IMR-90 (cell line): ENCODE data around the gene FGFBP2. TPM values are rescaled to one million over a fixed set of nuclear protein-coding genes. Genes with fewer than 3 reads are reported as not detected.

Experiments
- ATAC-seq: fragments of 200-7000 bp; cut with Tn5 transposase; 2 replicates; pipeline ENCODE4 v1.9.1; 2020; ENCODE audit warnings: low read depth, mild to moderate bottlenecking, moderate library complexity
- BruUV-seq: library from RNA; stranded (reverse); fragments of 400-500 nt; replicated peaks from 2 replicates; lab custom pipeline; 2021; lab: Mats Ljungman, UMichigan
- CTCF ChIA-PET: fragments of 300-600 bp; formaldehyde crosslinking; extraction: SDS; loops from one replicate; lab custom pipeline; 2021; ENCODE audit warnings: antibody characterized with exemption; lab: Yijun Ruan, JAX
- POLR2A ChIA-PET: fragments of 300-600 bp; sonication (Branson Sonifier 250); formaldehyde crosslinking; loops from one replicate; lab custom pipeline; 2022; ENCODE audit warnings: antibody characterized with exemption; ENCODE audit not compliant: unreplicated experiment; lab: Charles Lee
- DNase-seq: peaks from one replicate; pipeline ENCODE4 v3.0.0; 2013
- H2AFZ ChIP-seq: replicated peaks from 2 replicates; pipeline ENCODE3; 2013; ENCODE audit warnings: low read length, mild to moderate bottlenecking; ENCODE audit not compliant: poor library complexity
- H2AK5ac ChIP-seq: 2 replicates; pipeline ENCODE4 v1.6.1; 2013; ENCODE audit warnings: low read depth, low read length, inconsistent platforms
- H2AK9ac ChIP-seq: replicated peaks from 2 replicates; pipeline ENCODE3; 2013; ENCODE audit warnings: mild to moderate bottlenecking, low read depth, low read length, moderate library complexity; ENCODE audit not compliant: poor library complexity
- H2BK120ac ChIP-seq: 2 replicates; pipeline ENCODE4 v1.6.1; 2013; ENCODE audit warnings: low read depth, low read length, inconsistent platforms
- H2BK15ac ChIP-seq: 3 replicates; pipeline ENCODE4 v1.6.1; 2013; ENCODE audit warnings: low read depth, low read length, inconsistent platforms
- H2BK20ac ChIP-seq: 2 replicates; pipeline ENCODE4 v1.6.1; 2013; ENCODE audit warnings: low read depth, mild to moderate bottlenecking, inconsistent platforms, low read length, moderate library complexity
- H2BK5ac ChIP-seq: 2 replicates; pipeline ENCODE4 v1.6.1; 2013; ENCODE audit warnings: mild to moderate bottlenecking, low read depth, low read length, inconsistent platforms; ENCODE audit not compliant: poor library complexity, severe bottlenecking
- H3K14ac ChIP-seq: replicated peaks from 2 replicates; pipeline ENCODE4 v1.6.1; 2013; ENCODE audit warnings: low read depth, low read length, inconsistent platforms
- H3K18ac ChIP-seq: 2 replicates; pipeline ENCODE4 v1.6.1; 2013; ENCODE audit warnings: low read depth, low read length, control low read depth
- H3K23ac ChIP-seq: 2 replicates; pipeline ENCODE4 v1.6.1; 2013; ENCODE audit warnings: low read depth, low read length, inconsistent platforms
- H3K27ac ChIP-seq: 2 replicates; pipeline ENCODE4 v1.5.1; 2013; ENCODE audit warnings: mild to moderate bottlenecking, control low read depth, low read length; ENCODE audit not compliant: insufficient read depth
- H3K27me3 ChIP-seq: 2 replicates; pipeline ENCODE4 v1.6.1; 2013; ENCODE audit warnings: low read length; ENCODE audit not compliant: control insufficient read depth, insufficient read depth
- H3K36me3 ChIP-seq: 2 replicates; pipeline ENCODE4 v1.6.1; 2013; ENCODE audit warnings: low read length, mixed read lengths; ENCODE audit not compliant: control insufficient read depth, insufficient read depth
- H3K4ac ChIP-seq: 2 replicates; pipeline ENCODE4 v1.6.1; 2013; ENCODE audit warnings: low read depth, low read length, inconsistent platforms
- H3K4me1 ChIP-seq: 2 replicates; pipeline ENCODE4 v1.6.1; 2013; ENCODE audit warnings: low read length, mixed read lengths; ENCODE audit not compliant: control insufficient read depth, insufficient read depth
- H3K4me2 ChIP-seq: 2 replicates; pipeline ENCODE4 v1.6.1; 2013; ENCODE audit warnings: low read depth, mild to moderate bottlenecking, control low read depth, low read length, moderate library complexity
- H3K4me3 ChIP-seq: 2 replicates; pipeline ENCODE4 v1.5.1; 2013; ENCODE audit warnings: low read depth, mild to moderate bottlenecking, control low read depth, low read length, moderate library complexity; ENCODE audit not compliant: insufficient read depth
- H3K56ac ChIP-seq: 2 replicates; pipeline ENCODE4 v1.6.1; 2013; ENCODE audit warnings: low read length, inconsistent platforms; ENCODE audit not compliant: insufficient read depth; ENCODE audit errors: extremely low read depth
- H3K79me1 ChIP-seq, 2 experiments: 2 replicates each; pipeline ENCODE4 v1.6.1; 2013; ENCODE audit warnings: low read length in 2 of 2, inconsistent platforms in 1 of 2, low read depth in 1 of 2
- H3K9ac ChIP-seq: 2 replicates; pipeline ENCODE4 v1.6.1; 2013; ENCODE audit warnings: low read depth, low read length, control low read depth
- H3K9me1 ChIP-seq: 2 replicates; pipeline ENCODE4 v1.6.1; 2013; ENCODE audit warnings: low read length, inconsistent platforms; ENCODE audit not compliant: insufficient read depth
- H3K9me3 ChIP-seq: 2 replicates; pipeline ENCODE4 v1.6.1; 2013; ENCODE audit warnings: low read length; ENCODE audit not compliant: control insufficient read depth, insufficient read depth
- H4K20me1 ChIP-seq: 2 replicates; pipeline ENCODE4 v1.6.1; 2013; ENCODE audit warnings: low read length, inconsistent platforms; ENCODE audit not compliant: insufficient read depth
- H4K5ac ChIP-seq: 2 replicates; pipeline ENCODE4 v1.6.1; 2013; ENCODE audit warnings: mild to moderate bottlenecking, low read depth, low read length, control low read depth
- H4K8ac ChIP-seq, 2 experiments: 2 replicates each; pipeline ENCODE4 v1.6.1; 2013; ENCODE audit warnings: low read depth in 2 of 2, low read length in 2 of 2, control low read depth in 1 of 2, inconsistent platforms in 1 of 2
- H4K91ac ChIP-seq: 2 replicates; pipeline ENCODE4 v1.6.1; 2013; ENCODE audit warnings: low read depth, low read length, inconsistent platforms; ENCODE audit not compliant: insufficient read depth
- CEBPB ChIP-seq: IDR thresholded peaks from 2 replicates; pipeline ENCODE4 v1.6.1; 2012; ENCODE audit warnings: low read depth, low read length, improper control_type of control experiment
- MAZ ChIP-seq: IDR thresholded peaks from 2 replicates; pipeline ENCODE4 v1.6.1; 2012; ENCODE audit warnings: low read depth, mild to moderate bottlenecking, low read length, improper control_type of control experiment, moderate library complexity, borderline replicate concordance
- RFX5 ChIP-seq: IDR thresholded peaks from 2 replicates; pipeline ENCODE4 v1.8.0; 2012; ENCODE audit warnings: low read depth, mild to moderate bottlenecking, low read length, moderate library complexity
- USF2 ChIP-seq: fragments of 150-350 bp; IDR thresholded peaks from 2 replicates; pipeline ENCODE4 v1.6.1; 2017; ENCODE audit warnings: mild to moderate bottlenecking, antibody characterized with exemption, low read length, low read depth
- WGBS, 2 experiments: methylation state at CpG; one replicate each; pipeline versions ENCODE4 v1.1.5 to v1.1.7; 2013; ENCODE audit warnings: missing lambda C conversion rate in 2 of 2; ENCODE audit not compliant: insufficient read length in 1 of 2; ENCODE audit errors: extremely low coverage in 2 of 2; 5-methylcytosine and 5-hydroxymethylcytosine counted together
- dilution Hi-C: fragments of 300-500 bp; cut with HindIII; formaldehyde crosslinking; loops from one replicate; pipeline ENCODE4 v1.14.3; 2018; ENCODE audit warnings: low sequenced_read_pairs; ENCODE audit not compliant: unreplicated experiment
- in situ Hi-C: fragments of 300-500 bp; cut with MboI; formaldehyde crosslinking; loops from 3 replicates; pipeline ENCODE4 v1.14.3; 2019; ENCODE audit warnings: low sequenced_read_pairs, inconsistent platforms, mixed read lengths
- intact Hi-C: fragments of 100-400 bp; cut with micrococcal nuclease; formaldehyde crosslinking; loops from 2 replicates; pipeline ENCODE4 v1.10.0; 2022
- polyA plus RNA-seq, 3 experiments: library from polyadenylated mRNA; depleted of rRNA; stranded (reverse); fragments of >200 nt; gene quantifications; 2 replicates each; pipeline ENCODE4 v1.2.3, GENCODE V29; 2012; ENCODE audit warnings: low replicate concordance in 1 of 3
- total RNA-seq: library from RNA; depleted of rRNA; stranded (reverse); fragments of >200 nt; gene quantifications from 2 replicates; pipeline ENCODE4 v1.2.3, GENCODE V29; 2012

FGFBP2 gene
- total and polyA plus RNA-seq, 2 of the 4 experiments (the other 2 are of a cell fraction): not detected

GRCh38 chr4:15945516-15945915 is 17.5 kb downstream of the FGFBP2 start:
- Histone ChIP-seq H3K27me3 (peaks cover 14% of the 10 kb centered on the region), H2BK20ac (no peak overlapping the region), H3K27ac (no peak overlapping the region), H2AK5ac (no peak overlapping the region), H2AFZ (no peak overlapping the region), H2BK15ac (no peak overlapping the region), H3K9ac (no peak overlapping the region), H4K8ac (no peak overlapping the region), H3K18ac (no peak overlapping the region), H3K9me3 (no peaks in the 10 kb centered on the region), H3K56ac (no peak overlapping the region), H3K23ac (no peak overlapping the region), H3K36me3 (no peaks in the 10 kb centered on the region), H3K4me3 (no peak overlapping the region), H4K91ac (no peak overlapping the region), H4K20me1 (no peaks in the 10 kb centered on the region), H4K5ac (no peak overlapping the region), H2BK5ac (no peak overlapping the region), H3K9me1 (no peaks in the 10 kb centered on the region), H3K79me1 (no peaks in the 10 kb centered on the region), H3K4me2 (no peak overlapping the region), H3K4ac (no peak overlapping the region), H2AK9ac (no peak overlapping the region), H3K4me1 (no peaks in the 10 kb centered on the region), H2BK120ac (no peak overlapping the region), H3K14ac (no peak overlapping the region)
- ChIA-PET POLR2A (no interaction called here), CTCF (no interaction called here)
- BruUV-seq: no TSS peak
- TF ChIP-seq RFX5: no peak
- TF ChIP-seq CEBPB: no peak
- no peak for TF ChIP-seq MAZ
- TF ChIP-seq USF2: no peak
- in situ Hi-C loops (loop anchor here (10.0 kb wide), 1 partner anchor 471 kb away; no protein-coding TSS in a partner anchor), intact Hi-C loops (no loop called here), dilution Hi-C loops (no loop called here)
- ATAC-seq: no peak
- DNase-seq: no peak
- no CpG with 5 or more reads among the region's 1 CpG for WGBS, 2 experiments
